Tongue (tissue), 3 donors: ENCODE data around the gene AGBL2. TPM values are rescaled to one million over a fixed set of nuclear protein-coding genes. Genes with fewer than 3 reads are reported as not detected.

Experiments
- DNase-seq: peaks from one replicate; pipeline ENCODE4 v3.0.0-alpha.2; 2015
- small RNA-seq: library from RNA; depleted of rRNA; stranded (forward); fragments of <200 nt; gene quantifications from one replicate; pipeline ENCODE3, GENCODE V24; 2014; ENCODE audit warnings: low replicate concordance
- total RNA-seq: library from RNA; depleted of rRNA; stranded (reverse); fragments of >200 nt; gene quantifications from one replicate; pipeline ENCODE4 v1.2.3, GENCODE V29; 2014

AGBL2 gene
- total RNA-seq, 1 donor from 2014 or later: 5.1 TPM

DNA sequence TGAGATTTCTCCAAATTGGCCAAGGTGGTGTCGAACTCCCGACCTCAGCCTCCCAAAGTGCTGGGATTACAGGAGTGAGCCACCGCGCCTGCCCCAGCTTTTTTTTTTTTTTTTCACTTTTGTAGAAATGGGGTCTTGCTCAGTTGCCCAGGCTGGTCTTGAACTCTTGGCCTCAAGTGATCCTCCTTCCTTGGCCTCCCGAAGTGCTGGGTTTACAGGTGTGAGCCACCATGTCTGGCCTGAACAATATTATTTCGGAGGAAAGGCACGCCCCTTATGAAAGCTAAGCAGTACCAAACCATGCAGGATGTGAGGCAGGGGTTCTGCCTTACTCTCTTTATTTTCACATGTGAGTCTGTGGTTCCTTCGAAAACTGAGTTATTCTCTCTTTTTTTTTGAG, 88.9 kb downstream of the AGBL2 start:
- DNase-seq: no peak

DNA sequence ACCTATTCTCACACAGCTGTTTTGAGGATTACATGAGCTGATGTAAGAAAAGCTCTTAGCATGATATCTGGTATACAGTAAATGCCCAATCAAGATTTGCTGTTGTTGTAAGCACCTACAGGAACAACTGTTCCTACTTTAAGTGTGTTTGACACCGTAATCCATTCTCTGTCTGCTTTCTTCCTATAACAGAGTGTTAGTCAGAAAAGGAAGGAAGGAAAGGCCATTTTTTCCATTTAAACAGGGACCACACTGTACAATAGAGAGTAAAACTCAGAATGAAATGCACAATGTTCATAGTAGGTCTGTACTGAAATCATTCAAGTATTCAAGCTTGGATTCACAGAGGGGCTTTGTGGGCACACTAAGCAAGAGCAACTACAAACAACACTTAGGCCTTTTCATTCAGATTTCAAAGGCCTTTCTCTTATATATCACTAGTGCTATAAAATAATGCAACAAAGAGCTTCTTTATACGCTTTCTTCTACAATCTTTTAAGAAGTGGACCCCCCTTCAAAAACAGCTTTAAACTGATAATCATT, 94.3 kb downstream of the AGBL2 start:
- DNase-seq: no peak

DNA sequence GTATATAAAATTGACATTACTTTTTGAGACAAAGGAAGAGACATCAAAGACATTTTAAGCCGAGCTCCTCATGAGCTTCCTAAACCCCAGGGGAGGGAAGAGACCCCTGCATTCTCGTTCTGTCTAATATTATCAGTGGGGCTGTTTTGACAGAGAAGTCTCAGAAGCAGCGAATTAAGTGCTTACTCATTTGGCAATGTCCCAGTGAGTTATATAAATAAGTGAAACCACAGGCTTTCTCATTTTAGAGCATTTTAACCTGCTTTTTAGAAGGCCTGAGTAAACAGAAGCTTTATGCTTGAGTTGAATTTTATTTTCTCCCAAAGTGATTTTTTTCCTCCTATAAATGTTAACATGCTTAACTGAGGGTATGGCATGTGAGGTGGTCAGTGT, 97.8 kb downstream of the AGBL2 start:
- DNase-seq: peak; percentile 14

DNA sequence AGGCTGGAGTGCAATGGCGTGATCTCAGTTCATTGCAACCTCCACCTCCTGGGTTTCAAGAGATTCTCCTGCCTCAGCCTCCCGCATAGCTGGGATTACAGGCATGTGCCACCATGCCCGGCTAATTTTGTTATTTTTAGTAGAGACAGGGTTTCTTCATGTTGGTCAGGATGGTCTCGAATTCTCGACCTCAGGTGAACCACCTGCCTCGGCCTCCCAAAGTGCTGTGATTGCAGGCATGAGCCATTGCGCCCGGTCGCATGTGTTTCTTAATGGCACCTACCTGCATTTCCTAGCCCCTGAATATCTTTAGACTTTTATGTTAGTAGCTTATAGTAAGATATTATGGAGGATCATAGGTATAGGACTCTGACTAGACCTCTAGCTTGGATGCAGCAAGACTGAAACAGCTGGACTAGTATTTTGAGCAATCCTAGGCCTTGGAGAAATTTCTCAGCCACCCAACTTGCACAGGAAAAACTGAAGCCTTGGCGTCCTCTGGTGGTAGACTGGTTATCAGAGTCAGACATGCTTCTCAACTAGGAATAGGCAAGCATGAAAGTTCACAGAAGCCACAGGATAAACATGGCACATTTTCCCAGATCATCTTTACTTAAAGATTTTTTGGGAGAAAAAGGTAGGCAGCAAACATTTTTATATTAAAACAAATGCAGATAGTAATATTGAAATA, 98.3 kb downstream of the AGBL2 start:
- DNase-seq: peak; percentile 81

DNA sequence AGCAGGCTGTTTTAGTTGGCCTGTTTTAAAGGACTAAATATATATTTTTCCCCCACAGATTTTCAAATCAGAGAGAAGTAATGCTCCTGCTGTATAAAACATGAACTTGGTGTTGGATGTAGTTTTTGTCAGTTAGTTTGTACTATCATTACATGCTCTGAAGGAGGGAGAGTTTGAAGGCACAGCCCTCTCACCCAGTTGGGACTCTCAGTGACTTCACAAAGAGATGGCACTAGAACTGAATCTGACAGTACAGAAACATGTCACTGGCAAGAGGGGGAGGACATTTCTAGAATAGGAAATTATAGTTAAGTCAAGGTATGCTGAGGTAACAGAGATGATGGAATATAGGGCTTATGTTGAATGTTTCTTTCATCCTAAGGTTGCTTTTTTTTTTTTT, 99.9 kb downstream of the AGBL2 start:
- DNase-seq: no peak

DNA sequence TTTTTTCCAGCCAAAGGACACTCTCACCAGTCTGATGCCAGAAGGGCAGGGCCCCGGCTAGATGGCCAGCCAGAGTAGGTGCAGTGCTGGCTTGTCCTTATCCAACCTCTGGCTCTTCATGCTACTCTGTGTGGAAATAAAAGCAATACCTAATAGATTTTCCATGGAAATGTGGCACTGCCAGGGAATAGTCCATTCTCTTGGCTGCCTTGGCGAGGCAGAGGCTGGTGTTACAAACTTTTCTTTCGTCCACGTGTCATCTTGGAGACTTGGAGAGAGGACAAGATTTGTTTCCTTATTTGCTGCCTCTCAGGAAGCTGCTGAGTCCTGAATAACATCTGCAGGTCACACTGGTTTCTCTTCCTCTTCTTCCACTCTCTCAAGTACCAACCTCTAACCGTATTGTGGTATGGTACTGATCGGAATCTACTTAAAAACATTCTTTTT, 103.8 kb downstream of the AGBL2 start:
- no peak for DNase-seq

DNA sequence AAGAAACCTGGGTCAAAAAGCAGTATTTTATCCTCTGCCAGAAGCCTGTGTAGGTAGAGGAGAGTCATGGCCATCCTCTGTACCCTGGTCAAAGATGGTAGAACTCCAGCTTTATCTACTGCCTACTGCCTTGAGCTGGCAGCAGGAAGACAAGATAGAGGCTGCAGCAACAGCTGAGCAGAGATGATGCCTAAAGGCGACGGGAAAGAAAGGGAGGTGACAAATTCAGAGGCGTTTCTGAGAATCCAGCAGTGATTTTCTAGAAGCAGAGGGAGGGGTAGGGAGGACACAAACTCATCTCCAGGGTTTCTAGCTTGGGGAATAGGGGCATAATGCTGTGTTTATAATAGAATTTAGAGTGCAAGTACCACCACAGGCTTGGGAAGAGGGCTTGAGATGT, 105.5 kb downstream of the AGBL2 start:
- DNase-seq: no peak

Small RNA genes lying within 50 kb of the gene (small RNA-seq; reads per million reads assigned to genes)
- gene RF00019: not detected

Other genes with a start within 250 kb of the AGBL2 start
- 121 TPM for gene CELF1, start 162.2 kb downstream of the AGBL2 start, total RNA-seq
- gene PTPMT1, start 149.8 kb downstream of the AGBL2 start, total RNA-seq: 61.0 TPM
- gene KBTBD4, start 136.4 kb downstream of the AGBL2 start, total RNA-seq: 24.8 TPM
- gene NDUFS3, start 136.3 kb downstream of the AGBL2 start, total RNA-seq: 98.3 TPM
- 1.4 TPM for gene FAM180B, start 128.7 kb downstream of the AGBL2 start, total RNA-seq
- gene C1QTNF4, start 121.0 kb downstream of the AGBL2 start, total RNA-seq: 5.3 TPM
- gene MTCH2, start 72.8 kb downstream of the AGBL2 start, total RNA-seq: 44.9 TPM
- 122 TPM for gene FNBP4, start 52.0 kb upstream of the AGBL2 start, total RNA-seq
- gene NUP160, start 133.0 kb upstream of the AGBL2 start, total RNA-seq: 52.5 TPM